ENCODE data around the gene ZNF823. TPM values are rescaled to one million over a fixed set of nuclear protein-coding genes. Genes with fewer than 3 reads are reported as not detected.

The ZNF823 gene
- total and polyA plus RNA-seq, 7 donors, result 4.1 to 22.8 (median 12.5) TPM

GRCh38 chr19:11767633-11768133 lies 28.9 kb upstream of the ZNF823 start:
- no peak for TF ChIP-seq POLR2A (IDR thresholded peaks at IDR 0.05)
- peak in 3 of 4 donors; percentile 36 to 70 (median 42) for TF ChIP-seq POLR2AphosphoS5 (IDR thresholded peaks at IDR 0.05)
- Histone ChIP-seq H3K27ac (peak overlapping the region; percentile 87 to 95 (median 94)), H3K9me3 (no peaks in the 10 kb centered on the region), H3K27me3 (no peaks in the 10 kb centered on the region), H3K4me3 (peak overlapping the region; percentile 73 to 87 (median 80)), H3K36me3 (no peaks in the 10 kb centered on the region), H3K4me1 (peaks cover 0 to 19% (median 16%) of the 10 kb centered on the region in 4 donors)
- intact Hi-C loops (cut with DNase I), result loop anchor here (2.0 kb wide), 1 partner anchor 73 kb away; no protein-coding TSS in a partner anchor
- WGBS, 2 donors, result 1 to 2% methylated on average over 20 of the region's 20 CpGs
- DNase-seq, result peak; percentile 70

DNA sequence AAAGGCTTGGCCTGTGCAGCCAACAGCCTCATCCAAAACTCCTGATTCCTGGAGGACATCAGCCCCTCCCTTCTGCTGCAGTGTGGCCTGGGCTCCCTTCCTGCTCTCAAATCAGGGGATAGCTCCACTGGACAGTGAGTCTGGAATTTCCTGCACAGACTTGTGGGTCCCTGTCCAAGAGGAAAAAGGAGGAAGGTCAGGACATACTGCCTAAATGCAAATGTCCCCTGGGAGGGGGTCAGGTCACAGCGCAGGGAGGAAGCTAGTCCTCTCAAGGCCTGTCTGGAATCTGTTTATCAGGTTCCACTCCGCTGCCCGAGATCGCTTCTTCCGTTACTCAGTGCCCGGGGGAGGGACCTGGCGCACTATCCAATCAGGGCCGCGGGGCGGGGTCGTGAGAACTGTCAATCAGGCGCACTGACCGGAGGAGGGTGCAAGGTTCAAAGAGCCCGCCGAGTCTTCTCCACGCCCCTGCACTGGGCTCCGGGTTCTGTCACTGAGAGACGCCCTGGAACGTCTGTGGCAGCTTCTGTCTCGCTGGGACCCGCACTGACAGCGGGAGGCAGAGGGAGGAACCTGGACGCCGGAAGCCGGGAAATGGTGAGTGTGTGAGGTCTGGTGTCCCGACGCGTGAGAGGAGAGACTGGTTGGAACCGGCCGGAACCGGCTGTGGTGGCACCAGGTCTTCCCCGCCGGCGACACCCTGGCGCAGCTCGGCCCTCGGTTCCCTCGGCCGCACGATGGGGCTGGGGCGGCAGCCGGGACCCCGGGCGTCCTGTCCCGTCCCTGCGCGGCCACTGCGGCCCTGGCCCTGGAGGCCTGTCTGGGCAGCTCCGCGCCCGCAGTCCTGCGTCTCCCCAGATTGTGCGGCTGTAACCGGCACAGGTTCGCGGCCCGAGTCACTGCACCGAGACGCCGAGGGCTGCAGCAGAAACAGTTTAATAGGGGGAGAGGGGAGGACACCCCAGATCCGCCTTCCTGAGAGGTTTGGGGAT lies 28.1 kb upstream of the ZNF823 start, which contains the start of gene ZNF441:
Gene ZNF441 (plus strand): TSS at position 404 of the 995 bp plus-strand sequence. CDS start 194 bp downstream, at position 598.
- no peaks in the 10 kb centered on the region for H3K27me3 ChIP-seq
- no peaks in the 10 kb centered on the region for H3K36me3 ChIP-seq
- TF ChIP-seq POLR2A (IDR thresholded peaks at IDR 0.05) (peak; percentile 73 to 76), EP300 (IDR thresholded peaks at IDR 0.05) (peak in 2 of 4 donors; percentile 6 to 74), POLR2AphosphoS5 (IDR thresholded peaks at IDR 0.05) (peak; percentile 72 to 90 (median 86))
- TF ChIP-seq, protein P1, sequence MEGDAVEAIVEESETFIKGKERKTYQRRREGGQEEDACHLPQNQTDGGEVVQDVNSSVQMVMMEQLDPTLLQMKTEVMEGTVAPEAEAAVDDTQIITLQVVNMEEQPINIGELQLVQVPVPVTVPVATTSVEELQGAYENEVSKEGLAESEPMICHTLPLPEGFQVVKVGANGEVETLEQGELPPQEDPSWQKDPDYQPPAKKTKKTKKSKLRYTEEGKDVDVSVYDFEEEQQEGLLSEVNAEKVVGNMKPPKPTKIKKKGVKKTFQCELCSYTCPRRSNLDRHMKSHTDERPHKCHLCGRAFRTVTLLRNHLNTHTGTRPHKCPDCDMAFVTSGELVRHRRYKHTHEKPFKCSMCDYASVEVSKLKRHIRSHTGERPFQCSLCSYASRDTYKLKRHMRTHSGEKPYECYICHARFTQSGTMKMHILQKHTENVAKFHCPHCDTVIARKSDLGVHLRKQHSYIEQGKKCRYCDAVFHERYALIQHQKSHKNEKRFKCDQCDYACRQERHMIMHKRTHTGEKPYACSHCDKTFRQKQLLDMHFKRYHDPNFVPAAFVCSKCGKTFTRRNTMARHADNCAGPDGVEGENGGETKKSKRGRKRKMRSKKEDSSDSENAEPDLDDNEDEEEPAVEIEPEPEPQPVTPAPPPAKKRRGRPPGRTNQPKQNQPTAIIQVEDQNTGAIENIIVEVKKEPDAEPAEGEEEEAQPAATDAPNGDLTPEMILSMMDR (IDR thresholded peaks at IDR 0.05), result no peak
- peak within 1 kb of the TSS; percentile 73 to 87 (median 80) for H3K4me3 ChIP-seq
- H3K9me3 ChIP-seq, result no peaks in the 10 kb centered on the region
- intact Hi-C loops (cut with DNase I), result loop anchor here (1.0 to 2.0 kb wide), 2 partner anchors 29 to 72 kb away; partner anchors contain the start of gene ZNF823
- peaks cover 0 to 19% (median 16%) of the 10 kb centered on the region in 4 donors for H3K4me1 ChIP-seq
- DNase-seq, result peak; percentile 98
- peak within 1 kb of the TSS; percentile 87 to 95 (median 94) for H3K27ac ChIP-seq
- 0 to 1% methylated on average over 61 of the region's 61 CpGs for WGBS, 2 donors

- Histone ChIP-seq H3K27me3 (no peaks in the 10 kb centered on the region), H3K9me3 (no peaks in the 10 kb centered on the region), H3K4me3 (no peak overlapping the region), H3K36me3 (no peaks in the 10 kb centered on the region), H3K27ac (no peak overlapping the region), H3K4me1 (peaks cover 0 to 16% (median 14%) of the 10 kb centered on the region in 4 donors)
- WGBS, 2 donors, result 92 to 100% methylated on average over 1 of the region's 1 CpG
- TF ChIP-seq, protein P1 (IDR thresholded peaks at IDR 0.05), result no peak
- TF ChIP-seq POLR2AphosphoS5 (IDR thresholded peaks at IDR 0.05), result no peak
- no peak for TF ChIP-seq POLR2A (IDR thresholded peaks at IDR 0.05)
- TF ChIP-seq EP300 (IDR thresholded peaks at IDR 0.05), result no peak
- DNase-seq, result no peak
- intact Hi-C loops (cut with DNase I), result no loop called here
Measured at GRCh38 chr19:11763611-11764010, 24.9 kb upstream of the ZNF823 start.

- WGBS, 2 donors, result 74 to 83% methylated on average over 3 of the region's 3 CpGs
- TF ChIP-seq, protein P1 (IDR thresholded peaks at IDR 0.05), result no peak
- no peak for TF ChIP-seq POLR2A (IDR thresholded peaks at IDR 0.05)
- TF ChIP-seq POLR2AphosphoS5 (IDR thresholded peaks at IDR 0.05), result no peak
- TF ChIP-seq EP300 (IDR thresholded peaks at IDR 0.05), result no peak
- intact Hi-C loops (cut with DNase I), result no loop called here
Measured at GRCh38 chr19:11763117-11763516, 24.4 kb upstream of the ZNF823 start.

GRCh38 chr19:11759805-11760204 lies 21.1 kb upstream of the ZNF823 start:
- WGBS, 2 donors, result 64 to 79% methylated on average over 7 of the region's 7 CpGs
- no peak for DNase-seq
- Histone ChIP-seq H3K4me1 (no peaks in the 10 kb centered on the region), H3K4me3 (no peak overlapping the region), H3K27me3 (no peaks in the 10 kb centered on the region), H3K9me3 (peaks cover 0 to 6% (median 2%) of the 10 kb centered on the region in 4 donors), H3K27ac (no peak overlapping the region), H3K36me3 (no peaks in the 10 kb centered on the region)
- intact Hi-C loops (cut with DNase I), result no loop called here
- TF ChIP-seq POLR2A (IDR thresholded peaks at IDR 0.05) (no peak), POLR2AphosphoS5 (IDR thresholded peaks at IDR 0.05) (no peak), EP300 (IDR thresholded peaks at IDR 0.05) (no peak)
- TF ChIP-seq, protein P1 (IDR thresholded peaks at IDR 0.05), result no peak

More at GRCh38 chr19:11763117-11763516, 24.4 kb upstream of the ZNF823 start:
- no peaks in the 10 kb centered on the region for H3K9me3 ChIP-seq
- DNase-seq, result no peak
- H3K4me1 ChIP-seq, result peaks cover 0 to 11% (median 9%) of the 10 kb centered on the region in 4 donors
- no peaks in the 10 kb centered on the region for H3K36me3 ChIP-seq
- no peaks in the 10 kb centered on the region for H3K27me3 ChIP-seq
- no peak overlapping the region for H3K27ac ChIP-seq
- no peak overlapping the region for H3K4me3 ChIP-seq
